ENCODE data around the gene SND1.
"Not testable (repeated sequence)": the region's sequence is repeated elsewhere in the genome, so short reads cannot be mapped to it uniquely, and the experiment has no call there.

Gene SND1

DNA sequence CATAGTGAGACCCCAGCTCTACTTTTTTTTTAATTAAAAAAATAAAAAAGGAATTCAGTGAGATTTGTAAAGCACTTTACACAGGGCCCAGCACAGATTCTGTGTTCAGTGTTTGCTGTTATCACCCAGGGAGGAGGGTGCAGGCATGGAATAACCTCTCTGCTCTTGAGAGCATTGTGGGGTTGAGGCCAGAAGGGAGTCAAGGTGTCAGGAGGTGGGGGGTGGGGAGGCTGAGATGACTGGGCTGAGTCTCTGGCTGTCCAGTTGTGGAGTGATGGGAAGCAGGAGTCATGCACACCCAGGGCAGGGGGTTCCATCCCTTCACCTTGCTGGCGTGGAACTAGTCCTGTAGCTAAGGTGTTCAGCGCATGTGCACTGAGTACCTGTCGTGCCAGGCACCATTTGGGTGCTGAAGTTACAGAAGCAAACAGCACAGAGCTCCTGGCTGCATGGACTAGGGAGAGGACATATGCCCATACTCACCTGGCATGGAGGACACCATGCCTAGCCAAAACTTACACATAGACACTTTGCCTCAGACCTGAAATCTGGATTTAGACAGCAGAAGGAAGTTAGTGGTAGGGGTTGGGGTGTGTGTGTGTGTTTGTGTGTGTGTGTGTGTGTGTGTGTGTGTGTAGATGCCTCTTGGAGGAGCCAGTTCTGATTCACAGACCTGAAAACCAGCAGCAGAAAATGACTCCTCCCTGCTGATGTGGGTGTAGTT is 448.4 kb downstream of the SND1 start:
- no peak for DNase-seq (ENCODE audit: low read depth)

DNA sequence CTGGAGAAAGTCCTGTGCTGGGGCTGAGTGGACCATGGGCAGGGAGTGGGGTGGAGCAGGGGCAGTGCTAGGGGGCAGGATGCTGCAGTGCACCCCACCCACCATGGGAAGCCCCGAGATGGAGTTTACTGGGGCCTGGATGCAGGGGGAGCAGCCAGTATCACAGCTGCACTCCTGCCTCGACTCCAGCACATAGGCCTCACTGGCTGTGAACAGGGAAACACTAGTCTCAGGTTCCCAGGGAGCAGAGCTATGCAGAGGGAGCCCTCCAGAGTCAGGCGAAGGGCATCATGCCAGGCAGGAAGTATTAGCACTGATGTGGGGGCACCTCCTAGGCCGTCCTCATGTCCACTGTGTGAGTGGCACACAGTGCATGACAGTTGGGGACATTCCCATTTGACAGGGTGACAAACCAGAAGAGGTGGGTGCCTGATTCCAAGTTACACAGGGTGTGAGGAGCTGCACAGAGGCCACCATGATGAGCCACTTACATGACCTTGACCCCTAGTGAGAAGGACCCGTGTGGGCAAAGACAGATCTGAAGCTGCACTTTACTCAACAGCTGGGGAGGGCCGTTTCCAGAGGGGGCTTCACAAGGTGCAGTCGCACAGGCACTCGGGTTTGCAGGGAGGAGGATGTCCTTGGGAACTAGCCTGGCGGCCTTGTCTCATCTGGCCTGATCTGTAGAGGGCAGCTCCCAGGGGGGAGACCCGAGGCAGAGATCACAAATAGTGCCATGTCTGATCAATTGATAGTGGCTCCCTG is 449.1 kb downstream of the SND1 start:
- DNase-seq (ENCODE audit: low read depth), result no peak

DNA sequence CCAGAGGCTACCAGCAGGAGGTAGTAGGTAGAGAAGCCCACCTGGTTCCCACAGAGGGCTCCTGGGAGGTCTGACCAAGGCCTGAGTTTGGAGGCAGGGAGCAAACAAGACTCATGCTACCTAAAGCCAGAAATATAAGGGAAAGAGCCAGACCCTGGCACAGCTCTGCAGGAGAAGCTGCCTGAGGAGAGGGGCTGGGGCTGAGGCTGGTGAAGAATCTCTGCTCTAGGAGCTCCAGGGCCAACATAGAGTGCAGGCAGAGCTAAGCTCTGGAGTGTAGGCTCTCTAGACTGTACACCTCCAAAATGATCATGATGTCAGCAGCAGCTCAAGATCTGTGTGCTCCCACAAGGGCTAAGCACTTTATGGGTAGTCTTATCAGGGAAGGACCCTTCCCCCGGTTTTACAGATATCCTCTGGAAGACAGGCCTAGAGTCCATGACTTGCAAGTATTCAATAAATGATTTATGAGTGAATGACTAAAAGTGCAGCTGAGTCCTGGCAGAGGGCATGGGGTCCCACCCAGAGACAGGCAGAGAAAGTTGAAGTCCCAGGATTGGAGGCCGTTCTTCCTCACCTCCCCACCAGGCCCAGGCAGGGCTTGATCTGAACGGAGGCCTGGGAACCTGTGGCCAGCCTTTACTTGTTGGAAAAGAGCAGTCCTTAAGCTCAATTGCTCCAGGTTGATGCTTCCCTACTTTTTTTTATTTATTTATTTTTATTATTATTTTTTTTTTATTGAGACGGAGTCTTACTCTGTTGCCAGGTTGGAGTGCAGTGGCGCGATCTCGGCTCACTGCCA is 450.7 kb downstream of the SND1 start:
- no peak for DNase-seq (ENCODE audit: low read depth)

DNA sequence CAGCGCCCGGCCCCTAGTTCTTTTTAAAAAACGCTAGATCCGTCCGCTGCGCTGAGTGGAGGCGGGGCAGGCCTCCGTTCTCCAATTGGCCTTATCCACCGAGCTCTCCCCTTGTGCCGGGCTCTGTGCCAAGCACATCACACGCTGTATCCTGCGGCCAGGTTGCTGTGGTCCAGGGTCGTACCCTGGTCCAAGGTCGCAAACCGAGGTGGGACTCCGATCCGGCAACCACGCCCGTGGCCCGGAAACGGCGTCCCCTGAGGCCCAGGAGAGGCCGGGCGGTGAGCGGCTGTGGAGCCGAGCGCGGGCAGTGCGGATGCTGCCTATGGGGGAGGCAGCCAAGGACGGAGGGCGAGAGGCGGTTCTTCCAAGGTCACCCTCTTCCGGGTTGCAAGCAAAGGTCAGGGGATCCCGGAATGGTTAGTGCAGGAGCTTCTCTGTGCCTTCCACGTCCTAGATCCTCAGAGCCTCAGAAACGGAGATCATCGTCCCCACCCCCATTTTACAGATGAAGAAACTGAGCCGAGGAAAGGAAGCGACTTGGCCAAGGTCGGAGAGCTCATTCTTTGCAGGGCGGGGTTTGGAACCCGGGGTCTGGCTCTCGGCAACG is 451.6 kb downstream of the SND1 start:
- DNase-seq (ENCODE audit: low read depth), result no peak

DNA sequence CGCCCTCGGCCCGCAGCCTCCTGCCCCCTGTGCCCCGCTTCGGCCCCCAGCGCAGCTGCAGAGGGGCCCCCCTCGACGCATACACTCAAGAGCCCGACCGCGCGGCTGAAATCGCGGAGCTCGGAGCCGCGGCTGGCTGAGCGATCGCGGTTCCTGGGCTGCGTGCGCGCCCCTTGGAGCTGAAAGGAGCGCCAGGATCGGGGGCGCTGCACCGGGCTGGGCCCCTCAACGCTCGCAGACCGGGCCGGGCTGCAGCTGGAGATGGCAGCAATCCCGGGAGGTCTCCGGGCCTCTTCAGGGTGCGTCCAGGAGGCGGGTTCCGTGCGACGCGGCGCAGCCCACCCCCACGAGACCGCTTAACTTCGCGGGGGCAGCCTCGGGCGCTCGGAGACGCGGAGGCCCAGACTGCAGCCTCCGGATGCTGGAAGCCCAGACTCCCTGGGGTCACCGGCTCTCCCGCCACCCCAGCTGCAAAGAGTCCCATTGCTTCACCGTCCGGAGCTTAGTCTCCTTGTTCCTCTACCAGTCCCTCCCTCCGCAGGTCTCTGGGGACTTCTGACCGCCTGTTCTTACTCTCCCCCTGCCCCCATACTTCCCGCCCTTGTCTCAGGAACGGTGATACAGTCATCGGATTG is 452.2 kb downstream of the SND1 start:
- no peak for DNase-seq (ENCODE audit: low read depth)

DNA sequence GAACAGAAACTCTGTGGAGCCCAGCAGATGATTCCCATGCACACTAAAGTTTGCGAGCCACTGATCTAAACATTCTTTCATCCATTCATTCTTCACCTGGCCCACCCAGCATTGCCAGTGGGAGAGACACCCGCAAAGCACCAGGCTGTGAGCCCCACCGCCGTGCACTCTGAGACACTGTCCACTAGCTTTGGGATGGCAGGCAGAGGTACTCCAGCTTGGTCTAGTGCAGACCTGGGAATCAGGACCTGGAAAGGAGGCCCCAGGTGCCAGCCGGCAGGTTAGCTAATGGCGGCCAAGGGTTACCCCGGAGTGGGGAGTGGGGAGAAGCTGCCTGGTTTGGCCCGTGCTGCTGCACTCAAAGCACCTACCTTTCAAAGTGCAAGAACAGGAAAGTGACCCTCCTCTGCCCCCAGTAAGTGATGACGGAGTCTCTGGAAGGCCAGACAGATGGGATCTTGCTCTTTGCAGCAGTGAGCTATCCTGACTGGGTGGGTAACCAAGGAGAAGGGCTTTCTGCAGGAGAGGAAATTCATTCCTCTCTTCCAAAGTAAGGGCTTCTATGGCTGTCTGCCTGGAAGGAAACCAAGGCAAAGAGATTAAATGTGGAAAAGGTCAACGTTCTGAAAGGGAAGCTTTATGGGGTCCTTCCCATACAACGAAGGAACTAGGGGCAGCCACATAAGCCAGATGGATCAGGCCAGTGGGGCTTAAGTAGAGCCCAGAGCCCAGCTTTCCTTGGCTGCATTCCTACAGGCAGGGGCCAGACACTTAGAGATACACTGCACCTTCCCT is 453.4 kb downstream of the SND1 start:
- no peak for DNase-seq (ENCODE audit: low read depth)

DNA sequence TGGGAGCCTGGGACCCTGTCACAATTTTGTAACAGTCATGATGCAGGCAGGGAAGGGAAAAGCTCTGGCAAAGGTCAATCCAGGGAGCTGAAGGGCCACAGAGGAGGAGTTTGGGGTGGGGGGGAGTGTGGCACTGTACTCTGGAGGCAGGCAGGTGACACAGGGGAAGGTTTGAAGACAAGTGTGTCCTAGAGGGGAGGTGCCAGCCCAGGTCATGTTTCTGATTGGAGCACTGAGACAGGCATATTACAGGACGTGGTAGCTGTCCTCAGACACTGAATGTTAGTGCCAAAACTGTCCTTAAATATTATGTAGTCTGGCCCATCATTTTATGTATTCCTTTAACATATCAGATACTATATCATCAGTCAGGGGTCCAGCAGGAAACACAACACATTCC is 454.8 kb downstream of the SND1 start:
- DNase-seq (ENCODE audit: low read depth), result no peak

DNA sequence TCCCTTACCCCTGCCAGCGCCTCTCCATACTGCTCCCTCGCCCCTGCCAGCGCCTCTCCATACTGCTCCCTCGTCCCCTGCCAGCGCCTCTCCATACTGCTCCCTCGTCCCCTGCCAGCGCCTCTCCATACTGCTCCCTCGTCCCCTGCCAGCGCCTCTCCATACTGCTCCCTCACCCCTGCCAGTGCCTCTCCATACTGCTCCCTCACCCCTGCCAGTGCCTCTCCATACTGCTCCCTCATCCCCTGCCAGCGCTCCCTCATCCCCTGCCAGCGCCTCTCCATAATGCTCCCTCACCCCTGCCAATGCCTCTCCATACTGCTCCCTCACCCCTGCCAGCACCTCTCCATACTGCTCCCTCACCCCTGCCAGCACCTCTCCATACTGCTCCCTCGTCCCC is 455.5 kb downstream of the SND1 start:
- DNase-seq (ENCODE audit: low read depth), result not testable (repeated sequence)

DNA sequence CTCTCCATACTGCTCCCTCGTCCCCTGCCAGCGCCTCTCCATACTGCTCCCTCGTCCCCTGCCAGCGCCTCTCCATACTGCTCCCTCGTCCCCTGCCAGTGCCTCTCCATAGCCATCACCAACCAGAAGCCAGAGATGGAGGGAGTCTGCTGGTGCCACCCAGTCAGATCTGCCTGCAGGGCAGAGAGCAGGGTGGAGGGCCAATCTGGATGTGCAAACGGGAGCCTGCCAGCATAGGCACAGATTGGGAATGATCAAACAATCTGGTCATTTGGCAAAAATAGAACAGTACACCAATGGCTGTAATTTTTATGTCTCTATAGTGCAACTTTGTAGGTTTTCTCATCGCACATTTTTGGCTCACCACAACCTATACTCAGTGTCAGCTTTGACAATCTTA is 456.1 kb downstream of the SND1 start:
- no peak for DNase-seq (ENCODE audit: low read depth)

DNA sequence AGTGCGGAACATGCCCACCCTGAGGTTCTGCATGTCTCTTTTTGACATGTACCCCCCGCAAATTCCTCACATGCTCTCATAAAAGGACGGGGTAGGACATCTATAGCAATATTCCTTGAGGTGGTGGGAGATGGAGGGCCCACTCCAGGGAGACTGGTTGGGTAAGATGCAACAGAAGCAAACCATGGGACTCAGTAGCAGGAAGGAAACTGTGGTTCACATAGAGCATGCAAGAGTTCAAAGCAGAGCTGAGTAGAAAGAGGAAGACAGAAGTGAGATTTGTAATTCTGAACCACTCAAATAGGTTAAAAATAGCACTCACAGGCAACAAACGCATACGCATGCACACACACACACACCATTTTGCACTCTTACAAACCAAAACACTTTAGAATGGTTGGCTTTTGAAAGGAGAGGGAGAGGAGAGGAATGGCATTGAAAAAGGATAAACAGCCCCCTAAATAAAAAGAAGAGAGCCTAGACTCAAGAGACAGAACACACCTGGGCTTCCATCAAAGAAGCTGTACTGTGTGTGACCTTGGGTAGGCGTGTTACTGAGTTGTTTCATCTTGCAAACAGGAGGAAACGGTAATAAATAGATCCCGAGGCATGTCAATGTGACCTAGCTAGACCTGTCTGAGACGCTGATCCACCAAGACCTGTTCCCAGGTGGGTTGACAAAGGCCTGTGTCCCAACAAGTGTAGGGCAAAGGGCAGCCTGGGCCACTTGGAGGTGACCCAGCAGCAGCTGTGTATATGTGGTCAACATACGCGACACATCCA is 456.8 kb downstream of the SND1 start:
- DNase-seq (ENCODE audit: low read depth), result no peak

DNA sequence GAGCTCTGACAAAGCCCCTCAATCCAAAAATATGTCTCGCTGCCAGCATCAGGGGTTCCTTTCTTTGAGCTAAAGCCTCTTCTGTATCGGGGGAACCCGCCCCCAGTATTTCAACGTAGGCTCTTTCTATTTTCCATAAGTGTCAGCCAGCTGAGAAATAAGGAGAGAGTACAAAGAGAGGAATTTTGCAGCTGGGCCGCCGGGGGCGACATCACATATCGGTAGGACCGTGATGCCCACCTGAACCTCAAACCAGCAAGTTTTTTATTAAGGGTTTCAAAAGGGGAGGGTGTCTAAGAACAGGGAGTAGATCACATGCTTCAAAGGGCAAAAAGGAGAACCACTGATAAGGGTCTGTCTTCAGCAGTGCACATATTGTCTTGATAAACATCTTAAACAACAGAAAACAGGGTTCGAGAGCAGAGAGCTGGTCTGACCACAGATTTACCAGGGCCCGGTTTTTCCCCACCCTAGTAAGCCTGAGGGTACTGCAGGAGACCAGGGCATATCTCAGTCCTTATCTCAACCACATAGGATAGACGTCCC is 457.5 kb downstream of the SND1 start:
- not testable (repeated sequence) for DNase-seq (ENCODE audit: low read depth)

DNA sequence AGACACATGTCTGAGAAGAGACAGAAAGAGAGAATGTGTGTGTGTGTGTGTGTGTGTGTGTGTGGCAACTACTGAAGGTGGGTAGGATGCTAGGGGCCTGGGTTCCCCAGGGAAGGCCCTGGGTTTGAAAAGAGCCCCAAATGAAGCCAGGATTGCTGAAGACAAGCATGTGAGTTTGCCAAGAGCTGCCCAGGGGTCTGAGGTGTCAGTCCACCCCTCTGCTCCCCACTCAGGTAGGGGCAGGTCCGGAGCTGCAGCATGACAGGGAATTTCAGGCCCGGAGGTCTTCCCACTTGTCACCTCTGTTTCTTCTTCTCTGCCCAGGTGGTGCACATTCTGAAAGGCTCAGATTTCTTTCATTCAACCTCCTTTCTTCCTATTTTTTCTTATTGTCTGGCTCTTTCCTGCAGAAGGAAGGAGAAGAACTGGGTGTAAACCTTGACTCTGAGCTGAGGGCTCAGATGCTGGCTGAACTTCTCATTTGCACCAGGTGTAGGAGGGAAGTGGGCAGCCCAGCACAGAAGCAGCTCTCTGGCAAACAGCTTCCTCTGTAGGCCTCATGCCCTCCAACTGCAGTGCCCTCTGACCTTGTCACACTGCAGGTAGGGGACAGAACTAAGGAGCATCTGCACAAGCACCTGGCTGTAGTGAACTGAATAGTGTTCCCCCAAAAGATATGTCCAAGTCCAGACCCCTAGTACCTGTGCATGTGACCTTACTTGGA is 458.8 kb downstream of the SND1 start:
- DNase-seq (ENCODE audit: low read depth), result no peak

DNA sequence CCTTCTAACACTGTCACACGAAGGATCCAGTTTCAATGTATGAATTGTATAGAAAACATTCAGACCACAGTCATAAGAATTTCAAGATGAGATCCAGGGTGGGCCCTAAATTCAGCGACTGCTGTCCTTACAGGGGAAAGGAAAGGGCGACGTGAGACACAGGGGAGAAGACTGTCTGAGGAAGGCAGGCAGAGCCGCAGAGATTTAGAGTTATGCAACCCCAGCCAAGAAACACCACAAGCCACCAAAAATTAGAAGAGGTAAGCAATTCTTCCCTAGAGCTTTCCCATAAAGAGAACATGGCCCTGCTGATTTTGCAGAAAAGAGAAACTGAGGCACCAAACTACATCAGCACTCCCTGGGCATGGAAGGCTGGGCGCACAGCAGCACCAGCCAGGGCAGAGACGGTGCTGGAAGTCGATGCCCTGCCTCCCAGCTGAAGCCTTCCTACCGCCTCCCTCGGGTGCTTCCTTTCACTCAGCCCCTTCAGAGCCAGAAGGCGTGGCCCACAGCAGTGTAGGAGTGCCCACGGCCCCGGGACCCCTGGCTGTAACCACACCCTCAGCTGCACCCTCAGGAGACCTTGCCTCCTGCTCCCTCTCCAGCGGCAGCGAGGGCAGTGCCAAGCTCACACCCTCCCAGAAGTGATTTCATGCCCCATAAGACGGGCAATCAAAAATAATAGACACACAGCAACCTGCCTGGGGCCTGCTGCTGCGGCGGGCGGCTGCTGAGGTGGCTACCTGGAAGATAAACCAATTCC is 460.2 kb downstream of the SND1 start:
- DNase-seq (ENCODE audit: low read depth), result no peak

DNA sequence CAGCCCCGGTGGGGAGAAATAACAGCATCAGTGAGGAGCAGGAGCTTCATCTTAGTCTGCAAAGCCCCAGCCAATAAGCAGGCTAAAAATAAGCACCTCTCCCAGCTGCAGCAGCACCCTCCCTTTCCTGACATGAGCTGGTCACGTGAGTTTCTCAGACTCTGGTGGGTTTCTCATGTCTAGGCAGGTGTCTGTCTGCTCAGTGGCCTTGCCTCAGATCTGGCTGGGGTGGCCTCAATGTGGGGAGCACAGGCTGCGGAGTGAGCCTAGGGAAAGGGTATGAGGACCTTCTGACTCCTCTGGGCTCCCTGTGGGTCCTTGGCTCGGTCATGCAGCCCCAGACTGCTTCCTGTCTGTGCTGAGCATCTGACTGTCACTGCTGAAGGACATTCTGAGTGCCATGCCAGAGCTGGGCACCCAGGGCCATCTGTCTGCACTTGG is 460.8 kb downstream of the SND1 start:
- DNase-seq (ENCODE audit: low read depth), result no peak

DNA sequence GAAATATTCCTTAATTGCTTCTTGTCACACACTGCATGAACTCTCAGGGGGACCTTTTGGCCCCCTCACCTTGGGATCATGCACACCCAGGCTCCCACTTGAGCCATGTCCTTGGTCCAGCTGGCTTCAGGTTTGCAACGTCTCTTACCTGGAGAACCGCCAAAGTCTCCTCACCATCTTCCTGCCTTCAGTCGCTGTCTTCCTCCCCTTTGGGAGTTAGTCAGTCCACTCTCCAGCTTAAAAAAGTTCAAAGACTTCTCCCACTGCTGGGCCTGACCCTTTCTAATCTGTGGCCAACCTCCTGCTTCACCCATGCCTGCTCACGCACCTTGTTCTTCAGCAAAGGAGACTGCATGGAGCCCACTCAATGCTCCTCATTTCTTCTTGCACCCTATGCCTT is 461.8 kb downstream of the SND1 start:
- no peak for DNase-seq (ENCODE audit: low read depth)

DNA sequence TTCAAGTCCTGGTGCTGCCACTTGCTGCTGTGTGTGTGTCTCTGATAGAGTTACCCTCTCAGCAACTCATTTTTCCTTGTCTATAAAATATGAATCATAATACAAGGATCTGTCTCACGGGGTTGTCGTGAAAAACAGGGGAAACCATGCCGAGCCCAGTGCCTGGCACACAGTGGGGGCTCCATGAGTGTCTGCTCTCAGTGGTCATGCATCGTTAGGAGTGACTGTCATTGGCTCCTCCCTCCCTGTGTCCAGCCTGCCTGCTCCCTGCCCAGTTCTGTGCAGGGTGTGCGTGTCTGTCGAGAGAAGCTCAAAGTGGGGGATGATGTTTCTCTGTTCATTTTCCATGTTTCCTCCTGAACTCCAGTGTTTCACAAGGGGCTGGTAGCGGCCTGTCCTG is 462.8 kb downstream of the SND1 start:
- DNase-seq (ENCODE audit: low read depth), result no peak

DNA sequence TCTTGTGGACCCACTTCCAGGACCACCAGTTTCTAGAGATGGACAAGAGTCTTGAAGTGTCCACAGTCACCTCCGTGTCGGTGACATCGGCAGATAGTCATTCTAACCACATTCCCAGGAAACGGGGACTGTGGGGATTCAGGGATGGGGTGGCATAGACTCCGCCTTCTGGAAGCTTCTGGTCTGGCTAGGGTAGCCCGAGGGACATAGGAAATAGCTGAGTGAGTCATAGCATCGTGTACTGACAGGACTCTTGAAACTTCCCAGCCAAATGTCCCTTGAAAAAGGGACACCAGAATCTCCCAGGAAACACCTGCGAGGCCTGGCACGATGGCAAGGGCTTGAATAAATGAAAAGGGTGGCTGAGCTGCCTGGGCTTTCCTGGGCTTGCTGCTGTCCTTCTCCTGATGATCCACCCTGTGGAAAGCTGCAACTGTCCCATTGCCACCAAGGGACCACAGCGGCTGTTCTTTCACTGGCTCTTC is 463.4 kb downstream of the SND1 start:
- no peak for DNase-seq (ENCODE audit: low read depth)
